Measurements from ENCODE around the gene KATNB1. TPM values are rescaled to one million over a fixed set of nuclear protein-coding genes. Genes with fewer than 3 reads are reported as not detected.

KATNB1 gene
- polyA plus RNA-seq, 3 donors = 16.9 to 35.6 (median 17.7) TPM

- Histone ChIP-seq H3K27ac (ENCODE audit: low read depth in 1 of 2, low read length in 2 of 2) (no peak overlapping the region), H3K79me2 (ENCODE audit: insufficient read depth, low read length) (no peaks in the 10 kb centered on the region), H3K27me3 (ENCODE audit: control insufficient read depth in 2 of 2, insufficient read depth in 2 of 2, low read length in 2 of 2) (no peaks in the 10 kb centered on the region), H3K9ac (ENCODE audit: insufficient read depth, low read length, poor library complexity, severe bottlenecking) (no peak overlapping the region), H3K9me3 (replicated peaks in 1 of 2; ENCODE audit: control insufficient read depth in 1 of 2, insufficient read depth in 1 of 2, low read length in 2 of 2) (no peaks in the 10 kb centered on the region), H2AFZ (ENCODE audit: insufficient read depth, low read depth, low read length, poor library complexity, severe bottlenecking) (no peak overlapping the region), H4K20me1 (ENCODE audit: insufficient read depth, low read length) (no peaks in the 10 kb centered on the region), H3K36me3 (replicated peaks in 1 of 2; ENCODE audit: control insufficient read depth in 1 of 2, insufficient read depth in 2 of 2, low read length in 2 of 2) (no peaks in the 10 kb centered on the region), H3K4me2 (replicated peaks; ENCODE audit: extremely low read depth, low read length, poor library complexity, severe bottlenecking) (no peak overlapping the region), H3K4me1 (ENCODE audit: control insufficient read depth in 1 of 2, insufficient read depth in 2 of 2, low read length in 2 of 2) (no peaks in the 10 kb centered on the region), H3K4me3 (replicated peaks in 1 of 3; ENCODE audit: low read depth in 2 of 3, low read length in 3 of 3) (no peak overlapping the region)
- H3K27me3 Mint-ChIP-seq (ENCODE audit: low read depth in 3 of 3) = peaks cover 0 to 2% (median 0%) of the 10 kb centered on the region in 3 donors
- intact Hi-C loops (cut with micrococcal nuclease) = no loop called here
- no peak overlapping the region for H3K4me3 Mint-ChIP-seq
- DNase-seq = no peak
- TF ChIP-seq CTCF (IDR thresholded peaks at IDR 0.05) = no peak
- 84% methylated on average over 4 of the region's 11 CpGs for WGBS (ENCODE audit: insufficient coverage)
- H3K36me3 Mint-ChIP-seq = no peaks in the 10 kb centered on the region
- H3K9me3 Mint-ChIP-seq = peaks cover 0 to 4% (median 0%) of the 10 kb centered on the region in 7 donors
- H3K4me1 Mint-ChIP-seq = no peaks in the 10 kb centered on the region
- no peak overlapping the region for H3K27ac Mint-ChIP-seq
These were observed 31.3 kb upstream of the KATNB1 start for GRCh38 chr16:57704011-57704904.

DNA sequence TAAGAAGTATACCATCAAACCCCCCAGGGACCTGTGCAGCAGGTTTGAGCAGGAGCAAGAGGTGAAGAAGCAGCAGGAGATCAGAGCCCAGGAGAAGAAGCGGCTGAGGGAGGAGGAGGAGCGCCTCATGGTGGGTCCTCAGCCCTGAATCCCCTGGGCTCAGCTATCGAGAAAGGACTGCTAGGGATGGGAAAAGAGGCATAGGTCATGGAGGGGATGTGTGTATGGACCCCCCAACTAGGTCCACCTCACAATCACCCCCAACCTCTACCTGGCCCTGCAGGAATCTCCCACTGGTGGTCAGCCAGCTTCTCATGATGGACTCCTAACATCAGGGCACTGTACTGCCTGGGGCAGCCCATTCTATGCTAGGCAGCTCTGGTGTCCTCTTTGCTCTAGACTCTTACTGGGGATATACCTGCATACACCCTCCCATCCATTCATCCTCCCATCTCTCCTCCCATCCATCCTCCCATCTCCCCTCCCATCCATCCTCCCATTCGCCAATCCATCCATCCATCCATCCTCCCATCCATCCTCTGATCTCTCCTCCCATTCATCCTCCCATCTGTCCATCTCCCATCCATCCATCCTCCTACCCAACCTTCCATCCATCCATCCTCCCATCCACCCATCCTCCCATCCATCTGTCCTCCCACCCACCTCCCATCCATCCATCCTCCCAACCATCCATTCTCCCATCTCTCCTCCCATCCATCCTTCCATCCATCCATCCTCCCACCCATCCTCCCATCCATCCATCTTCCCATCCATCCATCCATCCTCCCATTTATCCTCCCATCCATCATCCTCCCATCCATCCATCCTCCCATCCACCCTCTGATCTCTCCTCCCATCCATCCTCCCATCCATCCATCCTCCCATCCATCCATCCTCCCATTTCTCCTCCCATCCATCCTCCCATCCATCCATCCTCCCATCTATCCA is 30.4 kb upstream of the KATNB1 start:
- no peak for DNase-seq

More for the DNA sequence above, 30.4 kb upstream of the KATNB1 start:
- no peaks in the 10 kb centered on the region for H4K20me1 ChIP-seq (ENCODE audit: insufficient read depth, low read length)
- no peak overlapping the region for H3K4me3 ChIP-seq (replicated peaks in 1 of 3; ENCODE audit: low read depth in 2 of 3, low read length in 3 of 3)
- H3K4me1 Mint-ChIP-seq = no peaks in the 10 kb centered on the region
- no peak overlapping the region for H3K4me3 Mint-ChIP-seq
- H3K4me2 ChIP-seq (replicated peaks; ENCODE audit: extremely low read depth, low read length, poor library complexity, severe bottlenecking) = no peak overlapping the region
- no peaks in the 10 kb centered on the region for H3K79me2 ChIP-seq (ENCODE audit: insufficient read depth, low read length)
- H3K9me3 Mint-ChIP-seq = peaks cover 0 to 4% (median 0%) of the 10 kb centered on the region in 7 donors
- no peak overlapping the region for H2AFZ ChIP-seq (ENCODE audit: insufficient read depth, low read depth, low read length, poor library complexity, severe bottlenecking)
- H3K27me3 ChIP-seq (ENCODE audit: control insufficient read depth in 2 of 2, insufficient read depth in 2 of 2, low read length in 2 of 2) = no peaks in the 10 kb centered on the region
- peaks cover 0 to 2% (median 0%) of the 10 kb centered on the region in 3 donors for H3K27me3 Mint-ChIP-seq (ENCODE audit: low read depth in 3 of 3)
- H3K9me3 ChIP-seq (replicated peaks in 1 of 2; ENCODE audit: control insufficient read depth in 1 of 2, insufficient read depth in 1 of 2, low read length in 2 of 2) = no peaks in the 10 kb centered on the region
- no peaks in the 10 kb centered on the region for H3K36me3 Mint-ChIP-seq
- no peaks in the 10 kb centered on the region for H3K4me1 ChIP-seq (ENCODE audit: control insufficient read depth in 1 of 2, insufficient read depth in 2 of 2, low read length in 2 of 2)
- no peaks in the 10 kb centered on the region for H3K36me3 ChIP-seq (replicated peaks in 1 of 2; ENCODE audit: control insufficient read depth in 1 of 2, insufficient read depth in 2 of 2, low read length in 2 of 2)
- no peak overlapping the region for H3K27ac Mint-ChIP-seq
- intact Hi-C loops (cut with micrococcal nuclease) = no loop called here
- WGBS (ENCODE audit: insufficient coverage) = 82% methylated on average over 1 of the region's 4 CpGs
- TF ChIP-seq CTCF (IDR thresholded peaks at IDR 0.05) = no peak
- H3K27ac ChIP-seq (ENCODE audit: low read depth in 1 of 2, low read length in 2 of 2) = no peak overlapping the region
- H3K9ac ChIP-seq (ENCODE audit: insufficient read depth, low read length, poor library complexity, severe bottlenecking) = no peak overlapping the region

Data from CD14-positive monocyte (primary cell).